Adrenal gland (tissue), 5 donors: ENCODE data around the gene ST6GALNAC3.

Source experiments
- POLR2A ChIP-seq, 2 donors: fragments of 450-650 bp; IDR thresholded peaks; one replicate each; pipeline ENCODE4 v1.6.1; 2017; ENCODE audit warnings: antibody characterized with exemption in 2 of 2, mild to moderate bottlenecking in 2 of 2, moderate library complexity in 1 of 2
- TF ChIP-seq, protein P1 (sequence below), 6 experiments: fragments of 450-650 bp in 4 of 6; fragments of 200-600 bp in 2 of 6; sonication (generic) in 1 of 6; IDR thresholded peaks; 1 replicate in 5 of 6; 2 replicates in 1 of 6; pipeline versions ENCODE4 v1.5.1 to v1.8.0; 2016 to 2021; ENCODE audit warnings: antibody characterized with exemption in 6 of 6, mild to moderate bottlenecking in 2 of 6, moderate library complexity in 1 of 6
- donor health status: DM: no; HTN: no; CAD: no.

DNA sequence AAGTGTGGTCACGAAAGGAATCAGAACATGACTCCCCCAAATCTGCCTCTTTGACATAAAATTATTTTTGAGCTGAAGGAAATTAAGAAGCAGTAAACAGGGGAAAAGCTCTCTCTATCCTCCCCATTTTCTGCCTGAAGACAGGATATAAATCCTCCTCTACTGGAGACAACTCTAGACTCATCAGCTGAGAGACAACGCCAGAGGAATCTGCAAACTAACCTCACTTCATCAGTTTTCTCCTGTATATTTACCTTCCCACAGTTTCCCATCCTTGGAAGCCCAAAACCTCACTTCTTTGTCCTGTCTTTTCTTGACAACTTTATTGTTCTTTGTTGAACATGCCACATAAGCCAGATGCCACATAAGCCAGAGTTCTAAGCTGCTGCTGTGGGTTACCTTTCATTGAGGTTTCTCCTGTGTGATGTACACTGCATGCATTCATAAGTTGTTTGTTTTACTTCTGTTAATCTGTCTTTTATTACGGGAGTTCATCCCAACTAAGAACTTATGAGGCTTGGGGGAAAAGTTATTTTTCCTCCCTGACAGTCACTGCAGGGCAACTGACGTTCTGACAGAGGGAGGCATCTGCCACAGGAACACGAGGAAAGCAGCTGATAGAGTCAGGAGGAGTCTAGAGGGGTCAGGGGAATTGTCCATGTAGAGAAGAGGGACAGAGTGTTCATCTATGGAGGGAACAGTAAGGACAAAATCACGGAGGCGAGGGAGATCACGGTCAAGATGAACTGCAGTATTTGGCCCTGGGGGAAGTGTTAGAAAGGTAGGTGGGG lies 19.2 kb downstream of the ST6GALNAC3 start:
- TF ChIP-seq POLR2A (IDR thresholded peaks at IDR 0.05) = no peak
- TF ChIP-seq, protein P1, sequence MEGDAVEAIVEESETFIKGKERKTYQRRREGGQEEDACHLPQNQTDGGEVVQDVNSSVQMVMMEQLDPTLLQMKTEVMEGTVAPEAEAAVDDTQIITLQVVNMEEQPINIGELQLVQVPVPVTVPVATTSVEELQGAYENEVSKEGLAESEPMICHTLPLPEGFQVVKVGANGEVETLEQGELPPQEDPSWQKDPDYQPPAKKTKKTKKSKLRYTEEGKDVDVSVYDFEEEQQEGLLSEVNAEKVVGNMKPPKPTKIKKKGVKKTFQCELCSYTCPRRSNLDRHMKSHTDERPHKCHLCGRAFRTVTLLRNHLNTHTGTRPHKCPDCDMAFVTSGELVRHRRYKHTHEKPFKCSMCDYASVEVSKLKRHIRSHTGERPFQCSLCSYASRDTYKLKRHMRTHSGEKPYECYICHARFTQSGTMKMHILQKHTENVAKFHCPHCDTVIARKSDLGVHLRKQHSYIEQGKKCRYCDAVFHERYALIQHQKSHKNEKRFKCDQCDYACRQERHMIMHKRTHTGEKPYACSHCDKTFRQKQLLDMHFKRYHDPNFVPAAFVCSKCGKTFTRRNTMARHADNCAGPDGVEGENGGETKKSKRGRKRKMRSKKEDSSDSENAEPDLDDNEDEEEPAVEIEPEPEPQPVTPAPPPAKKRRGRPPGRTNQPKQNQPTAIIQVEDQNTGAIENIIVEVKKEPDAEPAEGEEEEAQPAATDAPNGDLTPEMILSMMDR (IDR thresholded peaks at IDR 0.05) = no peak
